GM19438 (cell line): ENCODE data around the gene TPSAB1.

ENCODE experiments used
- ATAC-seq: cut with Tn5 transposase; IDR thresholded peaks from one replicate; pipeline ENCODE4 v1.9.1; 2021; ENCODE audit warnings: low read depth; ENCODE audit not compliant: unreplicated experiment

The TPSAB1 gene

DNA sequence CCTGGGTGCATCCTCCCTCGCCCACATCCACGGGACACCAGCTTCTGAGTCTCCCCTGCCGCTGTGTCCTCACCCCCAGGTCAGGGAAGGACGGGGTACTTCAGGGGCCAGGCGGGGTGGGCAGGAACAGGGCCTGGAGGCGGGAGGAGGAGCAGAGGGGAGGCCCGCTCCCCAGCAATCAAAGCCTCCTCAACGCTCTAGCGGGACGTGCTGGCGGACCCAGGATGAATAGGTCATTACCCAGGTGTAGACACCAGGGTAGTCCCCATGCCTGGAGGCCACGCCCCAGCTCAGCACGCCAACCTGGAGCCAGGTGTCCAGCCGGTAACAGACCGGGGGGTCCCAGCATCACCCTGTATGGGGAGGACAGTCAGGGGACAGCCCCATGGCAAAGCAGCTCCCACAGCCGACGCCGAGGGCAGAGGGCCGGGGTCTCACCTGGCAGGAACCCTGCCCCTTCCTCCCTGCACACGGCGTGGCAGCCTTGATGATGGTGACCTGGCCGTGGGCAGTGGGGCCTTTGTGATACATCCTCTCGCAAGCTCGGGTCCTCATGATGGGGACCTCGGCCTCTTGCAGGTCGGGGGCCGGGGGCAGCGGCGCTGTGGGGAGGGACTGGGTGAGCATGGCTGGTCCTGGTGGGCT is 39.6 kb downstream of the TPSAB1 start:
- ATAC-seq = no peak

DNA sequence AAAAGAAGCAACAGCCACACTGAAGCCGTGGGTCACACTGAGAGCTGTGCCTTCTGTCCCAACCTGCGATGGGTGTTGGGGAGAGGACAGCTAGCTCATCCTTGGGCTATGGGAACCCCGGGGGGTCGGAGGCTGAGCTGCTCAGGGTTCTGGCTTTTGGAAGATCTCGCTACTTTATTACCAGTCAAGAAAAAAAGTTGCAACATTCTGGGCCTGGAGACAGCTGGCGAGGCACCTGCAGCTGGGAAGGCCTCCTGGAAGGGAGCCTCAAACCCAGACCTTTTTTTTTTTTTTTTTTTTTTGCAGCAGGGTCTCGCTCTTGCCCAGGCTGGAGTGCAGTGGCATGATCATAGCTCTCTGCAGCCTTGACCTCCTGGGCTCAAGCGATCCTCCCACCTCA is 40.3 kb downstream of the TPSAB1 start:
- ATAC-seq = no peak

DNA sequence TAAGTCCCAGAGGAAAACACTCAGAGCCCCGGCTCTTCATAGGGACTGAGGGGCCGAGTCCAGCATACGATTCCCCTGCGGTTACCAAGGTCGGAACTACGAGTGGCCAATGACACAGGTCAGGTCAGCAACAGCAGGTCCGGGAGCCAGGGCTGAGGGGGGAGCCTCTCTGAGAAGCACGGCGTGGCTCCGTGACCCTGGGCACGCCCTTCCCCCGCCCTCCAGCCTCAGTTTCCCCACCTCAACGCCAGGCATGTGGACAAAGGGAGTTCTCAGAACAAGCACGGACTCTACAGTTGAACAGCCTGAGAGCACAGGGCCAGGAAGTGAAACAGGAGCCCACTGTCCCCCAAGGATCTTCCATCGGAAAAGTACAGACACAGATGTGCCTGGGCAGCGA is 41.0 kb downstream of the TPSAB1 start:
- ATAC-seq = no peak

DNA sequence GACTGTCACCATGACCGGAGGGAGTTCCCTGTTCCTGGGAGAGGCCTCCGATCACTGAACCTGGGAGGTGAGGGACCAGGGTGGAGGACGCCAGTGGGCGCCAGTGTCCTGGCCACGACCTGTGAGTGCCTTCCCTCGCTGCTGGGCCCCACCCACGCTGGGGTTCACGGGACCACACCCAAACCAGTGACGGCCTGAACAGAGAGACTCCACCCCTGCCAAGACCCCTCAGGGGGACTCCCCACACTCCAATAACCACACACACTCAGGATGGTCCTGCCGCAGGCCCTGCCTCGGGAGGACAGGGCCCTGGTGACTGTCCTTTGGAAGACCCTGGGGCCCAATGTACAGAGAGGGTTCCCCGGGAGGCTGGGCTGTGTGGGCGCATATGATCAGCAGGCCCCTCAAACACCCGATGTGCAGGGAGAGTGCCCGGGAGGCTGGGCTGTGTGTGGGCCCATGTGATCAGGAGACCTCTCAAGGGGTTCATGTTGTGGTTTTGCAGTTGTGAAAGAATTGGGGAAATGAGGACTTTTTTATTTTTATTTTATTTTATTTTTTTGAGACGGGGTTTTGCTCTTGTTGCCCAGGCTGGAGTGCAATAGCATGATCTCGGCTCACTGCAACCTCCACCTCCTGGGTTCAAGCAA is 41.9 kb downstream of the TPSAB1 start:
- no peak for ATAC-seq

DNA sequence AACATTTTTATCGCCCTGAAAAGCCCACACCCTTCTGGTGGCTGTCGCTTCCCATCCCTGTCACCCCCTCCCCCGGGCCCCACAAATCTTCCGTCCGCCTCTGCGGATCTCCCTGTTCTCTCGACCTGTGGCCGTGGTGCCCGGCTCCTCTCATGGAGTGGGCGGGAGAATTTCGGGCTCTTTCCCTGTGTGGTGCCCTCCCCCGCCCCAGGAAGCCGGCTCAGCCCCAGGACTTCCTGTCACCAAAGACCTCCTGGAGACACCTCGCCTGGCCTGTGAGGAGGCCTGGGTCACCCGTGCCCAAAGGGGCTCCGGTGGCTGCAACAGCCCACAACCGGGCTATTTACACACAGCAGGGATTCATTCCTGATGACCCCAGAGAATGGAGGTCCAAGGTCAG is 42.8 kb downstream of the TPSAB1 start:
- no peak for ATAC-seq

DNA sequence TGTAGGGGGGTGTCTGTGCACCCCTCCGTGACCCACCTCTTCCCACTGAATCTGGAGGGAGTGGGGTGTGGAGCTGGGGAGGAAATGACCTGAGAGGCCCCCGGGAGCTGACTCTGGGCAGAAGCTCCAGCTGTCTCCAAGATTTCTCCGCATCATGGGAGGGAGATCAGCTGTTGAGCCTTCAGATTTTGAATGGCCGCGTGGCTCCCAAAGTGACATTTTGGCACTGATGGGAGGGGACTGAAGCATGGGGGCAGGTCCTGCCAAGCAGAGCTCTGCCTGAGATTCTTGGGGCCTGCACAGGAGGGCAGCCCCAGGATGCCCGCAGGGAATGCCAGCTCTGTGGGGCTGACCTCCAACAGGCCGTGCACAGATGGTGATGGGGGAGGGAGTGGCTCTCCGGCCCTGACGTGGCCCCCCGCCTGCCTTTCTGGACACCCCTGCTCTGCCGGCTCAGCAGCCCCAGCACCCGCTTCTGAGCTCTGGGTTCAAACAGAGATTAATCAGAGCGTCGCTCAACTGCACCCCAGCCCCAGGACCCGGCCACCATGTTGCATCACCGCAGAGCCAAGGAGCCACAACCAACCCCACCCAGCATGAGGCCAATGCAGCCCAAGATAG is 43.6 kb downstream of the TPSAB1 start:
- ATAC-seq = no peak

DNA sequence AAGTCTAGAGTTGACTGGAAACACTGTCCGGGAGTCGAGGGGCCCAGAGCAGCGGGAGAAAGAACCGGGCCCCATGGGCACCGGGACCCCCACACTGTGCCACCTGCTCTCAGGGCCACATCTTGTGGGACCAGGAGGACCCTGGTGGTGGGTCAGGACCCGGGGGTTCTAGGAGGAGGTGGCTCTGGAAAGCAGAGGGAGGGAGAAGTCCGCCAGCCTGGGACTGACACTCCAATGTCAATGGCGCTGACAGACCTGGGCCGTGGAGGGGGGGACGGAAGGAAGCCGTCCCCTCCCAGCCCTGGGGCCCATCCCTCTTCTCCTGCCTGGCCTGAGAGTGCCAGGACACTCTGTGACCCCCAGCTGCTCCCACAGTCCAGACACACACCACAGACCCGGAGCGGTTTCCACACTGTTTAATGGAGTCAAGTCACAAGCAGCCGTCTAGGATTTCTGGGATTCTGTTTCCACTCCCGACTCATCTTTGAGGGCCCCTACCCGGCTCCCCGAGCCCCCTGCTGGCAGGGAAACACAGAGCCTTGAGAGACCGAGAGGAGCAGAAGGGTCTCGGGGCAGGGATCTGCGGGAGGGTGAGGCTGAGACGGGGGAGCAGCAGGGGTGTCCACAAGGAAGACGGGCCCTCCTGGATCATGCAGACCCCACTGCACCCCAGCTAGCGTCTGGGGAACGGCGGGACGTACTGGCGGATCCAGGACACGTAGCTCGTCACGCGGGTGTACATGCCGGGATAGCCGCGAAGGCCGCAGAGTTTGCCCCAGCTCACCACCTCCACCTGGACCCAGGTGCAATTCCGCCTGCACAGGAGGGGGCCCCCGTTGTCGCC is 45.4 kb downstream of the TPSAB1 start:
- no peak for ATAC-seq

DNA sequence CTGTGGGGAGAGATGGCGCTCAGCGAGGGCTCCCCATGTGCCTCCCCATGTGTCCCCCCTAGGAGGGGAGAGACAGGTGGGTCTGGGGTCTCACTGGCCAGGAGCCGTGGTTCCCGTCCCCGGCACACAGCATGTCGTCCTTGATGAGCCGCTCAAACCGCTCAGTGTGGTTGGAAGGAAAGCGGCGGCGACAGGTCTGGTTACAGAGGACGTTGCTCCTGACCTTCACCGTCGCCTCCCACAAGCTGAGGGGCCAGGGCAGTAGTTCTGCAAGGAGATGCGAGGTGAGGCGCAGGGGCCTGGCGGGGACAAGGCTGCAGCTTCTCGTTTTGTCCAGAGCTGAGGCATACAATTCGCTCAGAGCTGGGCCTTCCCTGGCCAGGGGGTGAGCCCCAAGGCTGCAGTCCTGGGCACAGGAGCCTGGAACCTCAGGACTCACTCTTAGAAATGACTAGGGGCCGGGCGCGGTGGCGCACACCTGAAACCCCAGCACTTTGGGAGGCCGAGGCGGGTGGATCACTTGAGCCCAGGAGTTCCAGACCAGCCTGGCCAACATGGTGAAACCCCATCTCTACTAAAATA is 46.1 kb downstream of the TPSAB1 start:
- ATAC-seq = no peak

DNA sequence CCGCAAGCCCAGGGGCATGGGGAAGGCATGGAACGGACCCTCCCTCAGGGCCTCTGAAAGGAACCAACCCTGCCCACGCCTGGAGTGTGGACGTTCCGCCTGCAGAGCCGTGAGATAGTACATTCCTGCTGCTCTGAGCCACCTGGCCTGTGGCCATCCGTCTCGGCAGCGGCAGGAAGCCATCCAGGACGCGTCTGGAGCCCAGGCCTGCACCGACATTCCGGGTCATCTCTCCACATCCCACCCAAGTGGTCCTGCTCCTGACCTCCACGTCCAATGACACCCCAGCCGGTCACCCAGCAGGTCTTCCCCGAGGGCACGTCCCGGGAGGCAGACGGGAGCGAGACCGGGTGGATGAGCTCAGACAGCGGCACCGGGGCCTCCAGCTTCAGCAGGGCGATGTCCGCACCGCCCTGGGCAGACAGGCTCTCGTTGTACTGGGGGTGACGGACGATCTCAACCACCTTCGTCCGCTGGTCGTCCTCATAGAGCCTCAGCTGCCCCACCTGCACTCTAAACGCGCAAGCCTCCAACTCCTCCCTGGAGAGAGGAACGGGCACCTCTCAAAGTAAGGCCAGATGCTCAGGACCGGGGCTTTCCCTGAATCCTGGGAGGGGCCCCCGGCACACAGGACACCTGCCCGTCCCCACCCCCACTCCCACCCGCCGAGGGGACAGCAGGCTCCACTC is 47.6 kb downstream of the TPSAB1 start:
- no peak for ATAC-seq

DNA sequence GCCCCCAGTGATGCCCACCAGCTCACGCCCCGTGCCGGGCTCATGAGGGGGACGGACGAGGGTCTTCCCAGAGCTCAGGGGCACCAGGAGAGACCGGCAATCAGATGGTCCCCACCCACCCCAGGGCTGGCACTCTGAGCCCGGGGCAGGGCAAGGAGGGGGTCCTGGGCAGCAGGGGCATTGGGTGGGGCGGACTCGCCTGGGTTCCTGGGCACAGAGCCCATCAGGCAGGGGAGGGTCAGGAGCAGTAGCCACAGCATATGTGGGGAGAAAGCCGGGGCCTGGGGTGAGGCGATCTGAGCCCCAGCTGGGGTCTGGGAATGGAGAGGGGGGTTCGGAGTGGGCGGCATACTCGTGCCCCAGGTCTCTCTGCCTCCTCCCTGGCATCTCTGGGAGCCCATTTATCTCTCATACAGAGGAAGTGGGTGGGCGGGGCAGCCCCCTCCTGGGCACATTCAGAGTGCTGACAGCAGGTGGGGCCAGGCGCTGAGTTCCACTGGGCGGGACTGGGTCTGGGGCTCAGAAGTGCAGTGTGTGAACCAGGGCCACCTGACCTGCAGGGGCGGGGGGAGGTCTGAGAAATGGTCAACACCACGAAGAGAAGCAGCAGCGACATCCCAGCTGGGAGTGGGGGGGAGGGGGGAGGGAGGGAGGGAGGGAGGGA is 48.4 kb downstream of the TPSAB1 start:
- ATAC-seq = no peak

DNA sequence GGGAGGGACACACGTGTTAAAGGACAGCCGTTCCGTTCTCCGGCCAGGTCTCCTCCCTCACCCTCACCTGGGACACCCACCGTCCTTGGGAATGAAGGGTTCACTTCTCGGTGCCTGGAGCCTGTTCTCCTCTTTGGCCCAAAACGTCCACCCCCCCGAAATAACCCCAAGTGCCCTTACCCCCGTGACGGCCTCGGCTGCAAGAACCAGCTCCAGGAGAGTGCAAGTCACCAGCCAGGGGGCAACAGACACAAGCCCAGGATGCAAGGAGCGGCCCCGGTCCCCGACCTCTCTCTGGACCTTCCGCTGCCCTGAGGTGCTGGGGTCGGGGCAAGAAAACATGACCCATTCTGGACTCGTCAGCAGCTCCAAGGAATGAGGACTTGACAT is 49.0 kb downstream of the TPSAB1 start:
- ATAC-seq = no peak

DNA sequence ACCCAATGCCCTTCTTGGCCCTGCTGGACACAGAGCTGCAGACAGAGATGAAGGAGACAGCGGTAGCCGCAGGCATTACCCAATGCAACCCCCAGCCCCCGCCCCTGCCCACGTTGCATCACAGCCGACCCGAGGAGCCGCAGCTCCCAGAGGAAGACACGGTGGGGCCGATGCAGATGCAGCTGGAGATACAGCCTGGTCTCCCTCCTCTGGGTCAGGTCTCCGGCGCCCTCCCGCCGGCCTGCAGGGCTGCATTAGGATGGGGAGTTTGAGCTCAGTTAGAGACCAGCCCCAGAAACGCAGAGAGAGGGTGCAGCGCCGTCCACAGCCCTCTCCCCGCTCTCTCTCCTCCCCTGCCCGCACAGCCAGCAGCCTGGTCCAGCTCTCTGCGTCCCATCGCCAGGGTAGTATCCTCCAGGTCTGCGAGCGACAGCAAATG is 49.6 kb downstream of the TPSAB1 start:
- no peak for ATAC-seq

DNA sequence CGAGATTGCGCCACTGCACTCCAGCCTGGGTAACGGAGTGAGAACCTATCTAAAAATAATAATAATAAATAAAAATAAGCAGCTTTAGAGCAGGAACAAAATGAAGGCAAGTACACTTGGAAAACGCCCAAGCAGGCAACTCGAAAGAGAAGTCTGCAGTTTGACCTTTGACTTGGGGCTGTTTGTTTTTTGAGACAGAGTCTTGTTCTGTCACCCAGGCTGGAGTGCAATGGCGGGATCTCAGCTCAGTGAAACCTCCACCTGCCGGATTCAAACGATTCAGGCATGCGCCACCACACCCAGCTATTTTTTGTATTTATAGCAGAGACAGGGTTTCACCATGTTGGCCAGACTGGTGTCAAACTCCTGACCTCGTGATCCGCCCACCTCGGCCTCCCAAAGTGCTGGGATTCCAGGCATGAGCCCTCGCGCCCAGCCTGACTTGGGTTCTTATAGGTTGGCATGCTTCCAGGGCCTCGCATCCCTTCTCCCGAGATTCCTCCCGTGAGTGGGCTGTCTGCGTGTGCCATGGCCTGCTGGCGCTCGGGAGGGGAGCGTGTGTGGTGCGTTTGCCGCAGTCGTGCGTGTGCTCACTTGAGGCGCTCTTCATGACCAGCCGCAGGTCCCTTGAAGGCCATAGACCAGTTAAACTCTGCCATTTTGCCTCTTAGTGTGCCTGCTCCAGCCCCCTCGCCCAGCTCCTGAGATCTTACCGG is 50.5 kb downstream of the TPSAB1 start:
- no peak for ATAC-seq

DNA sequence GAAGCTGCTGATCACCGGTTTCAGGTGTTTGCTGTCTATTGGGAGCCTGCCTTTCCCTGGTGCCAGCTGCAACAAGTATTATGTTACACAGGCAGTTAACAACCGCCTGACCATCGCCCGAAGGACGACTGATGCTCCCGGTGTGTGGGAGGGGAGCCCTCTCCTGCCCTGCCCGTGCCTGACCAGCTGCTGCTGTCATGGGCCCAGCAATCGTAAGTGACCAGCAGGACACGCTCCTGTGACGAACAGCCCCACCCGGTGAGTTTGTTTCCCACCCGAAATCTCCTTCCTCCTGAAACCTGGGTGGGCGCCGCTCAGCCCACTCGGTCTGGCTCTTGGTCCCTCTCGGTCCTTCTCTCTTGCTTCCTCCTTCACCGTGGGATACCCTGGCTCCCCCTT is 51.1 kb downstream of the TPSAB1 start:
- no peak for ATAC-seq
